ENCODE results near the gene GJA1.
A peak's percentile ranks its signal among the peaks of the same experiment; 100 is the strongest.
"Not testable (repeated sequence)": the region's sequence is repeated elsewhere in the genome, so short reads cannot be mapped to it uniquely, and the experiment has no call there.

The GJA1 gene

DNA sequence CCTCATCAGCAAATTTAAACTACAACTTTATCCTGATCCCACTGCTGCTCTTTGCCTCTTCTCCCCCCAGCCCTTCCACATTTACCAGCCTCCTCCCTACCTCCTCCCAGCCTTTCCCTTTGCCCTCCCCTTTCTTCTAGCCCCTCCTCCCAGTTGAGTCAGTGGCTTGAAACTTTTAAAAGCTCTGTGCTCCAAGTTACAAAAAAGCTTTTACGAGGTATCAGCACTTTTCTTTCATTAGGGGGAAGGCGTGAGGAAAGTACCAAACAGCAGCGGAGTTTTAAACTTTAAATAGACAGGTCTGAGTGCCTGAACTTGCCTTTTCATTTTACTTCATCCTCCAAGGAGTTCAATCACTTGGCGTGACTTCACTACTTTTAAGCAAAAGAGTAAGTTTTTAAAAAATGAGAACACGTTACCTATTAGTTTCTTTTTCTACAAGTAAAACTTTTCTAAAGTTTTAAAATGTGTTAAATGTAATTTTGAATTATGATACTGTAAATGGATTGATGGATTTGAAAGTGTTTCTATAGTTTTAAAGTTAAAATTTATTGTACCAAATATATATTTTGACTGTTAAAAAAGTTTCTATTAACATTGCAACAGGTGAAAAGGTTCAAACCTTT, at the start of gene GJA1:
GJA1 (plus strand) TSS at position 203 of the 626 bp plus-strand sequence. CDS start 11,202 bp downstream, outside the sequence.
- DNase-seq = no peak

DNA sequence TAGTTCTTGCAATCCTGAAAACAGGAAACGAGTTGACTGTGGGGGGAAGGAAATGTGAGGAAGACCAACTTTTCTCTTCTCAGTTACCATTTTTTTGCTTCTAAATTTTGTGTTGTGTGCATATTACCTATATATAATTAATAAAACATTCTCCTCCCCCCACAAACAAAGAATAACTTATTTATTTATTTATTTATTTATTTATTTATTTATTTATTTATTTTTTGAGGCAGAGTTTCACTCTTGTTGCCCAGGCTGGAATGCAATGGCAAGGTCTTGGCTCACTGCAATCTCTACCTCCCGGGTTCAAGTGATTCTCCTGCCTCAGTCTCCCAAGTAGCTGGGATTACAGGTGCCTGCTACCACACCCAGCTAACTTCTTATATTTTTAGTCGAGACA, 48.9 kb upstream of the GJA1 start:
- not testable (repeated sequence) for DNase-seq

DNA sequence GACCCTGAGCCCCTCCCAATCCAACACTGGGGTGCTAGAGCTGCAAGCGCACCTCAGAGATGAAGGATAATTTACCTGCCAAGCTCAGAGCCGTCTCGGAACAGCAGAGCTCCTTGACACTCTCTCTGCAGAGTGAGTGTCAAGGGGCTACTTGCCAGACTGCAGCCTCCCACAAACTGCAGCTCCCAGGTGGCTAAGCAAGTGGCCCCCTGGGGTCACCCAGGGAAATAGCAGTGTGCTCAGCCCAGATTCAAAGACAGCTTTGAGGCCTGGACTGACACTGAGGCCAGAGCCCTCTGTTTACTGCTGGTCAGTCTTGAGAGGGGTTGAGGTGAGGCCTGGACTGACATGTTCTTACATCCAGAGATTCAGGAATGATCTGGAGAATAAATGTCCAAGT, 46.0 kb upstream of the GJA1 start:
- DNase-seq = no peak

DNA sequence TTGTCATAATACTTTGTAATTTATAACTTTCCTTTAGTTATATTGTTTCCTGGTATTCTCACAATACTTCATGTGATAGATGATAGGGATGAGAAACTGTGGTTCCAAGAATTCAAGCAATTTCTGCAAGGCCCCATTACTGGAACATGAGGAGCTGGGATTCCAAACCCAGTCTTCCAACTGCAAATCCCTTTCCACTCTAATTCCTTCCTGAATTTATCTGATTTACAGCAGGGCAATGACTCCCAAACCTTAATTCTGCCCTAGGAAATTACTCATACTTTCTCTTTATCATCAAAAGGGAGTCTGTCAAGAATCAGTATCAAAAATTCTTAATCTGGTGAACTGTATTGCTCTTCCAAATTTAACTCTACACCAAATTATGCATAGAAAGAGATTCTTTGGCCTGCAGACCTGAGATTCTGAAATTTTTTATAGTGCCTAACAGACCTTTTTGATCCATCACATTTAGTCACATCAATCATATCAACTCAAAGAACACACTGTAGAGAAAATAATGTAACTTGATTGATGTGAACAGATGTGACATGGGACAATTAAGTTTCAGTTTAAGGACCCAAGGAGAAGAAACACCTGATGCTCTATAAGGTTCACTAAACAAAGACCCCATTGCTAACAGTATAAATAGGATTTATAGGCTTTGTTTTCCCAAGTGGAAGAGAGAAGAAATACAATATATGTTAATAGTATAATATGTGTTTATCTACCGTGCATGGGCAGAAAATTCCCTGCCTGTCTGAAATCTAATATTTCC, 41.5 kb upstream of the GJA1 start:
- no peak for DNase-seq

DNA sequence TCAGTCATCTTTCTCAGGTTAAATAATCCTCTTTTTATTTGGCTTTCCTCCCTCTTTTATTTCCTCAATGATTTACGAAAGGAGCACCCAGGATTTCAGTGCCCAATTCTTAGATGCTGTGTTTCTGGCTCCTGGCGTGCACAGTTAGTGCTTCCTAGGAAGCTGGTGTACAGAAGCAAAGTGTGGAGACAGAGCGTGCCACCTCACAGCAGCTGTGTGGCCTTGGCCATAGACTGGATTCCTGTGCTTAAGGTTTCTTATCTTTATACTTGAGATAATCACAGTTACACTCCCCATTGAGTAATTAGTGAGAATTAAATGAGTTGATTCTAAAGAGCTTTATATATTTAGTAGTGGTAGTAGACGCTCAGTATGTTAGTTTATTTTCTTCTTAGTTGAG, 39.7 kb upstream of the GJA1 start:
- no peak for DNase-seq

DNA sequence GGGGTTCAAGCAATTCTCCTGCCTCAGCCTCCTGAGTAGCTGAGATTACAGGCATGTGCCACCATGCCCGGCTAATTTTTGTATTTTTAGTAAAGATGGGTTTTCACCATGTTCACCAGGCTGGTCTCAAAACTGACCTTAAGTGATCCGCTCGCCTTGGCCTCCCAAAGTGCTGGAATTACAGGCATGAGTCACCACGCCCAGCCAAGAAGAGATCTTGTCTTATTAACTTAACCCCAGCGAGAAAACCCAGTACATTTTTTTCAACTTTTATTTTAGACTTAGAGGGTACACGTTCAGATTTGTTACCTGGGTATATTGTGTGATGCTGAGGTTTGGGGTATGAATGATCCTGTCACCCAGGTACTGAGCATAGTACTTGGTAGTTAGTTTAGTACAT, 38.3 kb upstream of the GJA1 start:
- DNase-seq = not testable (repeated sequence)

DNA sequence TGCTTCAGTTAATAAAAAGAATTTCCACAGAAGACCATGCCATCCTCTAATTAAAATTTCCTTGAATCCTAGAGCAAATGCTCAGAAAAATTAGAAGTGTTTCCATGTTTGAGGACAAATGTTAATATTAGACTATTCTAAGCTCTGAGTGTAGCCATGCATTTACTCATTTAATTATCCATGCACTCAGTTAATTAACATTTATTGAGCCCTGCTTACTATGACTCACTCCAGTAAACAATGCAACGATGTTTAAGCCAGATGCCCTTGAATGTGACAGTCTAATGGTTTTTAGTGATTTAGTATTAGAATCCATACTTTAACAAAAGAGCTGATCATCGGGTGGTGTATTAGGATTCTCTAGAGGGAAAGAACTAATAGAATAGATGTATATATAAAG, 37.3 kb upstream of the GJA1 start:
- no peak for DNase-seq

DNA sequence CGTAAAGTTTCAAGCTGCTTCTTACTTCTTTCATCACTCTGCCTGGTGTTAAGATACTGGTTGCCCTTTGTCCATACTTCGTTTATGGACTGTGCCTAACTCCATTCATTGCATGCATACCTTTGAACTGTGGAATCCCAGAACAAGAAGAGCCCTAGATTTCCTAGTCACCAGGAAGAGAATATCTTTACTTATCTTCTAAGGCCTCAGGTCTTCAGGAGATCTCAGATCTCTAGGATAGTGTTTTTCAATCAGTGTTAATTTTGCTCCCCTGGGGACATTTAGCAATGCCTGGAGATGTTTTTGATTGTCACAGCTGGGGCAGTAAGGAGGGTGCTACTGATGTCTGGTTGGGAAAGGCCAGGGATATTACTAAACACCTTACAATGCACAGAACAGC, 35.5 kb upstream of the GJA1 start:
- DNase-seq = no peak

DNA sequence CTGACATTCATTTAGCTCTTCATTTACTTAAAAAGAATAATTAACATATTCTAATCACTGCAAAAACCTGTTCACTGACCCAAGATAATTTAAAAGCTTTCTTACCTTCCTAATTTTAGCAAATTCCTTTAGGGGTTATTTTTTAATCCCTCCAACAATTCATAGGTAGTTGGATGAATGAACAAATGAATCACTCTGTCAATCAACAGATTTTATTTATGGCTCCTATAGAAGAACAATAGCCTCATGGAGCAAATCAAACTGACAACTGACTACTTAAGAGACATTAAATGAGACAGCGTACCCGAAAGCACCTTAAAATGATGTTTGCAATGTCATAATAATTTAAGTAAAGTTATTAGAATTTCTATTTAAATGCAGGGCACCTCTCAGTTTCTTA, 31.5 kb upstream of the GJA1 start:
- DNase-seq = no peak

DNA sequence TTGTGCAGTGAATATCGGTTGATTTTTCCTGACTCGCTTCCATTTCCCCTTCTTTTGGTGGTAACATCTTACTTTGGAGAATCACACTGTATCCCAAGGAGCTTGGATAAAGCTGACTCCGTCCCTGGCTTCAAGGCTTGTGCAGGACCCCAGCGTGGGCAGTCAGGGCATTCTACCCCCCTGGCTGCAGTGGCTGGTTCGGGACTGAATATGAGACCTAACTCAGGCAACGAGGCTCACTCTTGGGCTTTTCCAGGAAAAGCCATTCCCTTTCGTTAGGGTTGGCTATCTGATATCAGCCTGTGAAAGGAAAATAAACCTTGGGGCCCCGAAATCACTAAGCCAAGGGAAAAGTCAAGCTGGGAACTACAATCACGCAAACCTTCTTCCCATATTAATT, 30.1 kb upstream of the GJA1 start:
- no peak for DNase-seq

DNA sequence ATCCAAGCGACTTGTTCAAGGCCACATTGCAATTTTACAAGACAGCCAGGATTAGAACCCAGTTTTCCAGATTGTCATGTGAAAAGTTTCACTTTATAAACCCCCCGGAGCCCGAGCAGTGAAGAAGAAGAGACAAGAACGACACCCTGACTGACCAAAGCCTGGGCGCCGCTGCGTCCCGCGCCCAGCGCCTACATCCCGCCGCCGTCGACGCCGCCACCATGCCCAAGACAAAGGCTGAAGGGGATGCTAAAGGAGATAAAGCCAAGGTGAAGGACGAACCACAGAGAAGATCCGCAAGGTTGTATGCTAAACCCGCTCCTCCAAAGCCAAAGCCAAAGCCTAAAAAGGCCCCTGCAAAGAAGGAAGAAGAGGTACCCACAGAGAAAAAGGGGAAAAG, 27.1 kb upstream of the GJA1 start:
- DNase-seq = no peak

DNA sequence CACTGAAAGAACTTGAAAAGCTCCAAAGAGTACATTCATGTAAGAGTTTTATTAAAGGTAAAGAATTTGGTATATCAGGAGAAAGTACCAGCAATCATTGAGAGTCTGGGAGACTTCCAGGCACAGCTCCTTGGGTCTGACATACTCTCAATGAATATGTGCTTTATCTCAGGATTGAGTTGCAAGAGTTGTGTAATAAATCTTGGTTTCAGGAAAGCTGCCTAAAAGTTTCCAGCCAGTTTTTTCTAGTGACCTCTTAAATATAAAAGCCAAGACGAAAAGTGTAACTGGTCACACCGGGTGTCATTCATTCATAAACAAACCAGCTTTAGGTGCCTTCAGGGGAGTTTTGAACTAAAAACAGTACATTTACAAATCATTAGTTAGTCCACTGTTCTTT, 21.6 kb upstream of the GJA1 start:
- DNase-seq = no peak

DNA sequence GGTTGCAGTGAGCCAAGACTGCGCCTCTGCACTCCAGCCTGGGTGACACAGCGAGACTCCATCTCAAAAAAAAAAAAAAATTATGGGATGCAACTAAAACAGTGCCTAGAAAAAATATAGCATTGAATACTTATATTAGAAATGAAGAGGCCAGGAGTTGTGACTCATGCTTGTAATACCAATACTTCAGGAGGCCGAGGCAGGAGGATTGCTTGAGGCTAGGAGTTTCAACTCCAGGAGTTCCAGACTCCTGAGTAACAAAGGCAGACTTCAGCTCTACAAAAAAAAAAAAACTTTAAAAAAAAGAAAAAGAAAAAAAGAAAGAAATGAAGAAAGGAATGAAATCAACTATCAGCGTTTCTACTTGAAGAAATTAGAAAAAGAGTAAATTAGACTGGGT, 17.1 kb upstream of the GJA1 start:
- no peak for DNase-seq

DNA sequence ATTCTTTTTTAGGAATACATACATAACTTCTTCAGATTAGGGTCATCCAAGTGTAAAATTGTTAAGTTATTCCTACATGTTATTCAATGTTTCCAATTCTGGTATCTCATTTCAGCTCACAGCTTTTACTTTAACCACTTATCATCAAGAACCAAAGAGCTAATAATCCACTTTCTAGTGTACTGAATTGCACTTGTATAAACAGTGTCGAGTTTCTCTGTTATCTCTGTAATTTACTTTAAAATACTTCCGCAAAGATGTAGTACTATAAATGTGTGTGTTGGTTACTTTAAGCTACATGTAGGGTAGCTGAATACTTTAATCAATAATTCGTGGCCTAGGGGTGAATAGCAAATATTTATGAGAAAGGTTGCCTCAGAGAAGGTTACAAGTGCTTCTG, 8.8 kb upstream of the GJA1 start:
- no peak for DNase-seq

DNA sequence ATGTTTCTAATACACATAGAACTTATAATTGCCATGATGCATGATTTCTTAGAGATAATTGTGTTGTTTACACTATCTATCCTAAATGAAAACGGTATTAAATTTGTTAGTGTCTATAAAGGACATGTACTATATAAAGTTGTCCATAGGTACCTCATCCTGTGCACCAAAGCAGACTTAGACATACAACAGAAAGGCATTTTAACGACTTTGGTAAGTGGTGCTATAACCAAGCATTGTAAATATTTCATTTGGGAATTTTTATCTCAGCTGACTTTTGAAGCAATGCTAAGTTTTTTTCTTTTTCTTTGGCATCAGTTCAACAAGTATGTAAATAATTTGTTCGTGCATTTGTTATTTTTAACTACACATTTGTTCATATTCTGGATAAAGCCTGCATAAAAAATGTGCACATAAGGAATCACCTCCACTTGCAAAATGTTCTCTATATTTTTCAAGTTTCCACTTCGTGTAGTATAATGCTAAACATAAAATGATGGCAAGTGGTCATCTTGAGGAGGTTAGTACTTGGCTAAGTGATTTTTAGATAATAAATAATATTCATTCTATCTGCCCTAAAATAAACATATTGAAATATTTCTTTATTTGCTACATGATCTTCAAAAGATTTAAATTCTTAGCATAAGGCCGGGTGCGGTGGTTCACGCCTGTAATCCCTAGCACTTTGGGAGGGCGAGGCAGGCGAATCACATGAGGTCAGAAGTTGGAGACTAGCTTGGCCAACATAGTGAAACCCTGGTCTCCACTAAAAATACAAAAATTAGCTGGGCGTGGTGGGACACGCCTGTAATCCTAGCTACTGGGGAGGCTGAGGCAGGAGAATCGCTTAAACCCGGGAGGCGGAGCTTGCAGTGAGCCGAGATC, 6.3 kb upstream of the GJA1 start:
- no peak for DNase-seq

DNA sequence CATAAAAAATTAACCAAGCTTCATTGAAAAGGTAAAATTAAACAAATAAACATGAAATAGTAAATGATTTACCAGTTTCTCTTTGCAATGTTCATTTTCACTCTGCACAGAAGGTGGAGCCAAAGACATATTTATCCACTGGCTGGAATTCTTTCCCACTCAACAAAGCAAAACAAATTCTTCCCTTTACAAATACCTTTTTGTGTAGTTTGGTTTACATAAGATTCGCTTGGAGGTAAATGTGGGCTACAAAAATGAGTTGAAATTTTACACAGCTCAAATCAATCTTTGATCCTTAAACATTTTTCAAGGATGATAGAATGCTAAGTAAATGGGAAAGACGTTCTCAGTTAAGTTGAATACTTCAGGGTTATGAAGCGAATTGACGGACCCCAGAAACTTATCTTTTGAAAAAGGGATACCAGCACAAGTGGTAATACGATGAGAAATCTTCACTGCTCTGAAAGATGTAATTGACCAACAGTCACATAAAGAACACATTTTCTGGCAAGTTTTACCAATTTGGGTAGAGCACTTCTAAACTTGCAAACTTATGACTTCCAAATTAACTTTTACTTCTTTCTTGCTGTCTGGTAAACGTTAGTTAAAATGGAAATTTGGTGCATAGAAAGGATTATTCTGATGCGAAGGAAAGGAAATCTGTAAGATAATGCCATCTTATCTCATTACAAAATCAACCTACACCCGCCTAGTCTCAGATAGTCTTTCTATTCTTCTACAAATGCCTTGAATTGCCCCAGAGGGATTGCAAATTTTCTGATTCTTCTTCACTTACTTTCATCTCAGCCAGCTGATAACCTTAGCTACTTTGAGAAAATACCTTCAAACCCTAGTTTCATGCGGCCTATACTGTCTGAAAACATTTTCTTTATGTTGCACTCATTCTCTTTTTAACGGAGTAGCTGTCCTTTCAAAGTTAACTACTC, 4.7 kb upstream of the GJA1 start:
- DNase-seq = peak in 1 of 2 experiments; percentile 40

DNA sequence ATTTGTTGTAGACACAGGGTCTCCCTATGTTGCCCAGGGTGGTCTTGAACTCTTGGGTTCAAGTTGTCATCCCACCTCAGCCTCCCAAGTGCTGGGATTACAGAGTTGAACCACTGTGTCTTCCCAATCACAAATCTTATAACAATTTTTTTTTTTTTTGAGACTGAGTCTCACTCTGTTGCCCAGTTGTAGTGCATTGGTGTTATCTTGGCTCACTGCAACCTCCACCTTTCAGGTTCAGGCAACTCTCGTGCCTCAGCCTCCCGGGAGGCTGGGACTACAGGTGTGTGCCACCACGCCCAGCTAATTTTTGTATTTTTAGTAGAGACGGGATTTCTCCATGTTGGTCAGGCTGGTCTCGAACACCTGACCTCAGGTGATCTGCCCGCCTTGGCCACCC, 3.7 kb upstream of the GJA1 start:
- not testable (repeated sequence) for DNase-seq

DNA sequence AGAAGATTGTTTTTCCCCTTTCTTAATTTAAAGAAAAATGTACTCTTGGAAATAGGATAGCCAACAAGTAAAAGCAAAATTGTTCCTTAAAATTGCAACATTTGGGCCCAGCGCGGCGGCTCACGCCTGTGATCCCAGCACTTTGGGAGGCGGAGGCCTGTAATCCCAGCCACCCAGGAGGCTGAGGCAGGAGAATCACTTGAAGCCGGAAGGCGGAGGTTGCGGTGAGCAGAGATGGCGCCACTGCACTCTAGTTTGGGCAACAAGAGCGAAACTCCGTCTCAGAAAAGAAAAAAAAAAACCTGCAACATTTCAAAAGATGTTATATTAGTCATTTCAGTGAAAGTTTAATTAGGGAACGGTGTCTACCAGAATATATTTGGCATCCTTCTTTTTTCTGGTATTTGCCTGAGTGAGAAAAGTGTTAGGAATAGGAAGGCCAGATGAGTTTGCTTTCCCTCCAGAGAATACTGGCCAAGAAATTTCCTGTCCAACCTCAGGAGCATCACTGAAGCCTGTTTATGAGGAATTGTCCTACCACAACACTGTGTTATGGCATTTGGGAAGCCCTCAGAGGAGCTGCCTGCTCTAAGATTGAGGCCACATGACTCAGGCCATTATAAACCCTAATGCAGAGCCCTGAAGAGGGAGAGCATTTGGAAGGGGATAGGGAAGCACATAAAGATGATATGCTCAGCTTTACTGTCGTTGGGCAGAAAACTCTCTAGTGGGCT, 1.2 kb upstream of the GJA1 start:
- no peak for DNase-seq

DNA sequence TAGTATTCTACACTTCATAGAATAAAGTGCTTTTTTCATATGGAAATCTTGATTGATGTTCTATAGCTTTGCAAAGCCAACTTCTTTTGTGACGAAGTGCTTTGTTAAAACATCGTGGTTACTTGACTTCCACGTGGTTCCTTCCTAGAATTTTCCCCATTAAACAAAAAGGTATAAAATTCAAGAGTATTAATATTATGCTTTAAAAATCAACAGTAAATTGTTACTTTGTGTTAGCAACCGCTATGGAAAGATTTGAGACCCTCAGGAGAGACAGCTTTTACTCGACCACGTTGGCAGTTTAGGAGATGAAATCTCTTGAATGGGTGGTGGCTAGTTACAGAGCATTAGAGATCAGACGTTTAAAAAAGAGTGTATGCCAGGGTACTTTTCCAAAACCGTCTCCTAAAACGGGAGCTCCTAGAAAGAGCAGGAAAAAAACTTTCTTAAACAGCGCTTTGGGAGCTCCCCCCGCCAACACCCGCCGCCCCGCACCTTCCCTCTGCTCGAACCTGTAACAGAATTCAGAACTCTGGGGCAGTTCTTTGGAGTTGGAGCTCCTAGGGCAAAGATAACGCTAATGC, 920 bp downstream of the GJA1 start:
- no peak for DNase-seq

DNA sequence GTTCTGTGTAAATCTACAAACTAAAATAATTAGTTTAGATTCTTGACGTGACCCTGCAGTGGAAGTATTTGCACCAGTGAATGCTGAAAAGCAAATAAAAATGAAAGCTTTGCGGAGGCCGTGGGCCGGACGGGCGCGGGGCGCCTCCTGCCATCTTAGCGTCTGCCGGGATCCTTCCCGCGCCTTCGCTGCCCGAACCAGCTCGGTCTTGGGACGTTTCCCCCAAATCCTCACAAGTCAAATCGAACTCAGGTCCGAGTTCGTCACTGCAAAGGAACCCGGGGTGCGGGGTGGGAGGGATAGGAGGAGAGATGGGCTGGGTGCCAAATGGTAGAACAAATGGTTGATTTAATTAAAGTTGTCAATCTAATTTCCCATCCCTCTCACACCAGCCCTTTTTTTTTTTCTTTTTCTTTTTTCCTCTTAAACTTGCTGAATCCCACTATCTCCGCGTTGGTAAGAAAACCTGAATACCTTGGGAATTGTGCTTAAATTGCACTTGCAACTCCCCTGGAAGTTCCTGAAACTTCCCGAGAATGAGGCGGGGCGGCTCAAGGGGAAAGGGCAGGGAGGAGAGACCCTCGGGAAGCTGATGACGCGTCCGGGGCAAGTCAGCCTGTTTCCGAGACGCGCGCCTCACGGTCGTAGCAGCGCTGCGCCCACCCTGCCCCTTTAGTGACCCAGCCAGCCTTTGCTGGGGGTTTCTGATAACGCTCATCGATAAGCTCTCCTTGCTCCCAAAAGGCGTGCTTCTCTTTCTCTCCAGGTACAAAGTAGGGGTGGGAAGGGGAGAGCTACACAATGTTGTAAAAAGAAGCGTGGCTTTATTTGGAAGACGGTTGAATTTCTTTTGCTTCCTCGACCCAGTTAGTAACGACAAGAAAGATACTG, 1.8 kb downstream of the GJA1 start:
- DNase-seq = no peak
